GM11168 (cell line): ENCODE measurements around the gene TDP1.
"Not testable (repeated sequence)": the region's sequence is repeated elsewhere in the genome, so short reads cannot be mapped to it uniquely, and the experiment has no call there.

ENCODE experiments used
- in situ Hi-C: fragments of 300-500 bp; cut with MboI; formaldehyde crosslinking; loops from one replicate; pipeline ENCODE4 v1.12.0; 2022; ENCODE audit warnings: low sequenced_read_pairs; ENCODE audit not compliant: unreplicated experiment

The TDP1 gene

DNA sequence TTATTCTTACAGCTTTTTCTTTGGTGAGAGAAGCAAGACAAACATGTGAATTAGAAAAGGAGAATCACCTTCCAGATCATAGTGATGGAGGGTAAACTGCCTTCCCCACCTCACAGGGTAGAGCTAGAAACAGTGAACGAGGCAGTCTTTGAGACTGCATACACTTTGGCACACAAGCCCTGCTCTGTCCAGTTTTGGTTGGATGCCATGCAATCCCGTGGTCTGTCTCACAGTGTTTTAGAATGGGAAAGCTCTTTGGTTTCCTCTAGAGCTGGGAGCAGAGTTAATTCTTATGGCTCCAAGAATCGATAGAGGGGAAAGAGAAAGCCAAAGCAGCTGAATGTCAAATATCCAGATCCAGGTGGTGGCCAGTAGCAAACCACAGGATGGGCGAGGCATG is 21.9 kb downstream of the TDP1 start:
- in situ Hi-C loops, result loop anchor here (10.0 kb wide), 2 partner anchors 77 to 277 kb away; partner anchors contain the start of gene PSMC1

DNA sequence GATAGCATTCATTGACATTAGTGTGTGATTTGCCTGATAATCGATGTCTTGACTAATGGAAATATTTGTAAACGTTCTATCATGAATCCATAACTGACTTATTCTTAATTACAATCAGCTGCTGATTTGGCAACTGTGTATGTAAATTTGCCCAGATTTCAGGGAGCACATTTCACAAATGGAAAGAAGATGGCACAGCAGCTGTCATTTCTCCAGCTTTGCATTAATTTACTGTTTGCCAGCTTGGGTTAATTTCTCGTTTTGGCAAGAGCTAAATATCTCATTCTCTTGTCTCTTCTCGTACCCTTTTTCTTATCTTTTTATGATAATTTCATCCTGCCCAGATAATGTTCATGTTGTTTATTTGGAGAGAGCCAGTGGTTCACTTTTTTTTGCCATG is 22.9 kb downstream of the TDP1 start:
- in situ Hi-C loops, result loop anchor here (10.0 kb wide), 2 partner anchors 76 to 276 kb away; partner anchors contain the start of gene PSMC1

- in situ Hi-C loops, result no loop called here
Observed at GRCh38 chr14:89983375-89983774, 27.6 kb downstream of the TDP1 start.

- in situ Hi-C loops, result no loop called here
Observed at GRCh38 chr14:89986462-89987160, 30.9 kb downstream of the TDP1 start.

DNA sequence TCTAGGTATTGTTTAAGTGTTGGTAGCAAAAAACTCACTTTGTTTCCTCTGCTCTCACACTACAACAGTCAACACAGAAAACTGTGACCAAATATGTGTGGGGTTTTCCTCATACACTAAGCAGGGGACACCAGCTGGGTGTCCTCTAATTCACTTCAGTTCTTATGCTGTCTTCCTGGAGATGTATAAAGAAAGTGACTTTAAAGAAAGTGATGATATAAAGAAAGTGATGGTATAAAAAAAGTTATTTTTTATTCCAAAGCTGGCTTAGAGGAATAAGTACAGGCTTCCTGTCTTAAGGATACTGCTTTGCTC is 31.4 kb downstream of the TDP1 start:
- in situ Hi-C loops, result no loop called here

- in situ Hi-C loops, result no loop called here
Observed at GRCh38 chr14:89988787-89989186, 33.1 kb downstream of the TDP1 start.

DNA sequence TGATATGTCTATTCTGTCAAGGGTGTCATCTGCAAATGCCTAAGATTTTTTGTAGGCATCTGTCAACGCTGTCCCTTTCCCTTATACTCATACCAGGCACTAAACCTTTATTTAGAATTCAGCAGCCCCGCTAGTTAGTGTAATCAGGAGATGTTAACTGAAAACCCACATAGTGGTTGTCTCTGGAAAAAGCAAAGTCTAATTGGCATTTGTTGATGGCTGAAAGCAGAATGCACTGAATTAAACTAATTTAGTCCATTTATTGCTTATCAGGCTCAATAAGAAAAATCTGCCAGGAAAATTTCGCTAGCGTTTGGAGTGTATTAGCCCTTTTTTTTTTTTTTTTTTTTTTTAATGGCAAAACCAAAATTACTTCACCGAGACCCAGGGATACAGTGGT is 34.5 kb downstream of the TDP1 start:
- in situ Hi-C loops, result no loop called here

GRCh38 chr14:89990623-89991275 is 35.0 kb downstream of the TDP1 start:
- in situ Hi-C loops, result no loop called here

- in situ Hi-C loops, result no loop called here
Observed at GRCh38 chr14:89992273-89992672, 36.5 kb downstream of the TDP1 start.

- in situ Hi-C loops, result no loop called here
Observed at GRCh38 chr14:89996963-89997362, 41.2 kb downstream of the TDP1 start.

DNA sequence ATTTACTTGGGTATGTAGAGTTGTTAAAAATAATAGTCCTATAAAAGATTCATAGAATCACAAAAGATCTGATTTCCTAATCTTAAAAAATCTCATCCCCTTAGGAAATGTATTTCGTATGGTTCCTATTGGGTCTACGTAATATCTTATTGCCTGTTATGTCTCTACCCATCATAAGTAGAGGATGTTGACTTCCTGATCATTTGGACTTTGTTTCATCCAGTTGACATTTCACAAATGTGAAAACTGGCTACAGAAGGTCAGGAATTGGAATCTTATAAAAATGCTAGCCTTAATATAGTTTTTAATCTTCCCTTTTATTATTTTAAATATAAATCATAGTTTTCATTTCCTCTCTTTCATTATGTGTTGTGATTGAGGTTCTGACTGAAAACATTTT is 45.2 kb downstream of the TDP1 start:
- in situ Hi-C loops, result no loop called here

GRCh38 chr14:90003526-90004307 is 48.0 kb downstream of the TDP1 start:
- in situ Hi-C loops, result no loop called here

GRCh38 chr14:90005441-90005840 is 49.7 kb downstream of the TDP1 start:
- in situ Hi-C loops, result no loop called here

DNA sequence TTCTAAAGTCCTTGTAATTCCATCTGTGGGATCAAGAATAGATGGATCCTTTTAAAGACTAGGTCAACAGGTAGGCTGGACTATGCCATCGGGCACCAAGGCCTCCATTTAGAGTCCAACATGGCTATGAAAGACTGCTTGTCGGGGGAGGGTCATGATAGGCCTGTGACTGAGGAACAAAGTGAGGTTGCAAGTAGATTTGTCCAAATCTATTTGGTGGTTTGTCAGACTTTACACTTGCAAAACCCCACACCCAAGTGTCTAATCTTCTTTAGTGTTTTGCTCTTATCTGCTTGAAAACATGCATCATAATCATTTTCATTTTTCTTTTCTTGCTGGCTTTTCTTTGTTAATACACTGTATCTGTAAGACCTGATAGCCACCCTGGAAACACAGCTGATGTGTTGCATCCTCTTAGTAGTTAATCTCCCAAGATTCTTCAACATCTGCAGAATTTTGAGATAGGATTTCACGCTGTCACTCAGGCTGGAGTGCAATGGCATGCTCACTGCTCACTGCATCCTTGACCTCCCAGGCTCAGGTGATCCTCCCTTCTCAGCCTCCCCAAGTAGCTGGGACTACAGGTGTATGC is 50.3 kb downstream of the TDP1 start:
- in situ Hi-C loops, result no loop called here

DNA sequence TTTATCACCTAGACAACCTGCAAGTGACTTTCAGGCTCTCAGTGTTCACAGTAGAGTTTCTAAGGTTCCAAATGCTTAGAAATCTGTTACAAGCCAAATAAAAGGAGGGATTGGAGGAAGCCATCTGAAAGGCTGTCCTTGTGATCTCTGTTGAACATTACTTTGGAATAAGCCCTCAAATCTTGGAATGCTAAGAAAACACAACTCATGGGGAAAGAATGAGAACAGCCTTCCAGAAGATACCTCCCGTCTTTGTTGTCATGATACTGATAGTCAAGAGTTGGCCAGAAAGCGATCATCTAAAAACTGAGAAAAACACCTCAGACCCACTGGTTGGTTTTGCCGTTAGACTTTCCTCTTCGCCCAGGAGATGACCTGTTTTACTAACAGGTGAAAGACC is 61.6 kb downstream of the TDP1 start:
- in situ Hi-C loops, result no loop called here

- in situ Hi-C loops, result no loop called here
Observed at GRCh38 chr14:90019824-90020523, 64.2 kb downstream of the TDP1 start.

DNA sequence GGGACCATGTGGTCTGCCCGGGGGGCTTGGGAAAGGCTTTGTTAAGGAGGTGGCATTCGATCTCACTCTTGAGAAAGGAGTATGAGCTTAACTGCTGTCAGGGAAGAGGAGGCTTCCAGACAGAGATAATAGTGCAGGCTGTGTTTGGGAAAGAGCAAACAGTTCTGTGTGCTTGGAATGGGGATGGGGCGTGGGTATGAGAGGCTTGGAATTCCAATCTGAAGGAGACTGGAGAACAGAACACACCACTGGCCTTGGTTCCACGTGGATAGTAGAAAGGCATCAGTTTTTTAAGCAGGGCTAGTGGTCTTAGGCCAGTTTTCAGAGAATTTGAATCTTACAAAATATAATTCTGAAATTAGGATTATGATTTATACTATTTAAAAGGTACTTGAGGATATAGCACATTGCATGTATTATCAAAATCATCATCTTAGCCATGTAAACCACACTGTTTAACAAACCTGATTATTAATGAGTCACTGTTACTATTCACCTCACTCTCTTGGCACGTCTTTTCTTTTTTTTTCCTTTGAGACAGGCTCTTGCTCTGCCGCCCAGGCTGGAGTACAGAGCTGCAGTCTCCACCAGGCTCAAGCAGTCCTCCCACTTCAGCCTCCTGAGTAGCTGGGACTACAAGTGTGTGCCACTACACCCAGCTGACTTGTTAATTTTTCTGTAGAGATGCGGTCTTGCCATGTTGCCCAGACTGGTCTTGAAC is 67.6 kb downstream of the TDP1 start:
- in situ Hi-C loops, result no loop called here

GRCh38 chr14:90024910-90025309 is 69.2 kb downstream of the TDP1 start:
- in situ Hi-C loops, result no loop called here

DNA sequence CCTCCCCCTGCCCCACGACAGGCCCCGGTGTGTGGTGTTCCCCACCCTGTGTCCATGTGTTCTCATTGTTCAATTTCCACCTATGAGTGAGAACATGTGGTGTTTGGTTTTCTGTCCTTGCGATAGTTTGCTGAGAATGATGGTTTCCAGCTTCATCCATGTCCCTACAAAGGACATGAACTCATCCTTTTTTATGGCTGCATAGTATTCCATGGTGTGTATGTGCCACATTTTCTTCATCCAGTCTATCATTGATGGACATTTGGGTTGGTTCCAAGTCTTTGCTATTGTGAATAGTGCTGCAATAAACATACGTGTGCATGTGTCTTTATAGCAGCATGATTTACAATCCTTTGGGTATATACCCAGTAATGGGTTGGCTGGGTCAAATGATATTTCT is 70.9 kb downstream of the TDP1 start:
- in situ Hi-C loops, result not testable (repeated sequence)

GRCh38 chr14:90027842-90028241 is 72.1 kb downstream of the TDP1 start:
- in situ Hi-C loops, result no loop called here
